ENCODE measurements around the gene FAM78A. TPM values are rescaled to one million over a fixed set of nuclear protein-coding genes. Genes with fewer than 3 reads are reported as not detected.

FAM78A gene
- total and polyA plus RNA-seq, 9 donors = 0.60 to 9.4 (median 2.3) TPM

DNA sequence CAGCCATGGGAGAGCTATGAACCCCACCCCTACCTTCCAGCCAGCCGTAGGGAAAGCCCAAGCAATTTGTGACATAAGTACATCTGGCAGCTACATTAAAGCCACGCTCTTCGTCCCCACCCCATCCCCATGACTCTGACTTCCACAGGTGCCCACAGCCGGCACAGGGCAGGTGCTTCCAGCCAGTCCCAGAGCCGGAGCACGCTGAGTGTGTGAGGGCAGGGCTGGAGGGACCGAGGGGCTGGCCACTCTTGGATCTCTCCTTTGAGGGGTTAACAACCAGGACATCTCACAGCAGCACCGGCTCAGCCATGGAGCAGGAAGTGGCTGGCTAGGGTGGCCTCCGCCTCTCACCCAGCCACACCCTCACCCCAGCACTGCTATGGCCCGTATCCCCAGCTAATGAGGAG, 2.4 kb upstream of the FAM78A start:
- TF ChIP-seq EP300 (IDR thresholded peaks at IDR 0.05) = no peak
- no peak for TF ChIP-seq POLR2A (IDR thresholded peaks at IDR 0.05)
- TF ChIP-seq CTCF (IDR thresholded peaks at IDR 0.05) = no peak
- WGBS, 3 donors = 70 to 72% (median 71%) methylated on average over 10 of the region's 10 CpGs
- Histone ChIP-seq H3K9me3 (no peaks in the 10 kb centered on the region), H3K4me3 (no peak overlapping the region), H3K27ac (no peak overlapping the region), H3K27me3 (no peaks in the 10 kb centered on the region), H3K4me1 (ENCODE audit: insufficient read depth) (no peaks in the 10 kb centered on the region), H3K36me3 (no peaks in the 10 kb centered on the region)
- DNase-seq = no peak
- intact Hi-C loops (cut with DNase I) = no loop called here

DNA sequence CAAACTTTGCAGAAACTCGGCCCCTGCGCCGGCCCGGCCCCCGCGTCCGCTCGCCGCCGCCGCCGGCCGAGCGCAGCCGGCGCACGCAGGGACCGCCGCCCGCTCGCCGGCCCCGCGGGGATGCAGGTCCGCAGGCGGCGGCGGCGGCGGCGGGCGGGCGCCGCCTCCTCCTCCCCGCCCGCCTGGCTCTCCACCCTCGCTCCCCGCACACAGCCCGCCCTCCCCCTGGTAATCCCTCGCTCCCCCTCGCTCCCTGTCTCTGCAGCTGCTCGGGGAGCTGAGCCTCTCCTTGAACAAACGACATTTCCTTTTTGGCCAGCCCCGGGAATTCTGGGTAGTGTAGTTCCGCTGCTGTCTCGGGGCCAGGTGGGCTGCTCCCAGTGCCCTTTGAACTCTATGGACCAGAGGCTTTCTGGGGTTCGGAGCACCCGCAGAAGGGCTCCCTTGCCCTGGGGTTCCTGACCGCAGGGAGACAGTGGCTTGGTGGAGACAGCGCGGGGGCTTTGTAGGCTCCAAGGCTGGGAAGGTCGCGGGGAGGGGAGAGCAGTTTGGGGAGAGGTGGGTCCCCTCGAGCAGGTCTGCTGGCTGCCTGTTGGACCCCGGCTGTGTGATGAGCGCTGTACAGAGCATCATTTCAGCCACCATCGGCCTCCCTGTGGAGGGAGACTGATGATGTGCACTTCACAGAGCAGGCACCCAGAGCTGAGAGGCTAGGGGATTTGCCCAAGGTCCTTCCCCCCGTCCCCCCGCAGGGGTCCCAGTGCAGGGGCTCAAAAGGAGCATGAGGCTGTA, 1.8 kb upstream of the FAM78A start:
- Histone ChIP-seq H3K4me1 (ENCODE audit: insufficient read depth) (no peaks in the 10 kb centered on the region), H3K27ac (no peak overlapping the region), H3K27me3 (no peaks in the 10 kb centered on the region), H3K9me3 (no peaks in the 10 kb centered on the region), H3K36me3 (no peaks in the 10 kb centered on the region), H3K4me3 (peak overlapping the region; percentile 44)
- TF ChIP-seq EP300 (IDR thresholded peaks at IDR 0.05) (no peak), CTCF (IDR thresholded peaks at IDR 0.05) (no peak), POLR2A (IDR thresholded peaks at IDR 0.05) (no peak)
- intact Hi-C loops (cut with DNase I) = no loop called here
- WGBS, 3 donors = 6 to 23% (median 7%) methylated on average over 18 to 59 of the region's 59 CpGs
- DNase-seq = peak; percentile 67 to 75 (median 73)

- DNase-seq = peak in 1 of 5 donors; percentile 40
- intact Hi-C loops (cut with DNase I) = no loop called here
- Histone ChIP-seq H3K27ac (no peak overlapping the region), H3K27me3 (no peaks in the 10 kb centered on the region), H3K4me3 (peak overlapping the region; percentile 44), H3K9me3 (no peaks in the 10 kb centered on the region), H3K36me3 (no peaks in the 10 kb centered on the region), H3K4me1 (ENCODE audit: insufficient read depth) (no peaks in the 10 kb centered on the region)
- TF ChIP-seq CTCF (IDR thresholded peaks at IDR 0.05) (no peak), EP300 (IDR thresholded peaks at IDR 0.05) (no peak), POLR2A (IDR thresholded peaks at IDR 0.05) (no peak)
- 0 to 1% methylated on average over 43 to 78 of the region's 78 CpGs; no CpG with 5 or more reads in 1 of the 3 donors for WGBS, 3 donors
These were observed 1.1 kb upstream of the FAM78A start for GRCh38 chr9:131277287-131277909.

GRCh38 chr9:131276891-131277286, 579 bp upstream of the FAM78A start:
- WGBS, 3 donors = 0 to 1% (median 0%) methylated on average over 1 to 60 of the region's 60 CpGs
- no peaks in the 10 kb centered on the region for H3K27me3 ChIP-seq
- no peaks in the 10 kb centered on the region for H3K4me1 ChIP-seq (ENCODE audit: insufficient read depth)
- intact Hi-C loops (cut with DNase I) = no loop called here
- H3K36me3 ChIP-seq = no peaks in the 10 kb centered on the region
- no peak for DNase-seq
- TF ChIP-seq POLR2A (IDR thresholded peaks at IDR 0.05) = no peak
- no peak for TF ChIP-seq CTCF (IDR thresholded peaks at IDR 0.05)
- no peak for TF ChIP-seq EP300 (IDR thresholded peaks at IDR 0.05)
- peak overlapping the region in 1 of 2 donors; percentile 31 for H3K27ac ChIP-seq
- peak overlapping the region; percentile 44 for H3K4me3 ChIP-seq
- H3K9me3 ChIP-seq = no peaks in the 10 kb centered on the region

Measured in ovary (tissue), 9 donors.